NCI-H526 treated with DMSO at 0.1 percent for 48 hours (cell line): Measurements from ENCODE around the gene BPIFB2.

Experiments
- DNase-seq: peaks from one replicate; lab custom pipeline; 2025; lab: John Stamatoyannopoulos, UW

The BPIFB2 gene

GRCh38 chr20:33008336-33009213 lies 1.1 kb downstream of the BPIFB2 start:
- DNase-seq = no peak

GRCh38 chr20:33009214-33010132 lies 2.0 kb downstream of the BPIFB2 start:
- DNase-seq = no peak

DNA sequence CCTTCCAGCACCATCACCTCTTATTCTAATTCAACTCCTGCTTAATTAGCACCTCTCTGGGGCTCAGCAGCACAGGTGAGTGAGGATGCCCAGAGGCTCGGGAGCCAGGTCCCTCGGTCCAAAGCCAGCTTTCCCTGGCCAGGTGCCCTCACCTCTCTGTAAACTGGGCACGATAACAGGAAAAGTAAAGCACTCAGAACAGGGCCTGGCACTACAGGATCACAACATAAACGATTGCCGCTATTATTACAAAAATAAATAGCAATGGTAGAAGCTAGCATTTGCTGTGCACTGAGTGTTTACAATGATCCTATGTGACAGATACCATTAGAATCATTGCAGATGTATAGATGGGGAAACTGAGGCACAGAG lies 2.6 kb downstream of the BPIFB2 start:
- no peak for DNase-seq

DNA sequence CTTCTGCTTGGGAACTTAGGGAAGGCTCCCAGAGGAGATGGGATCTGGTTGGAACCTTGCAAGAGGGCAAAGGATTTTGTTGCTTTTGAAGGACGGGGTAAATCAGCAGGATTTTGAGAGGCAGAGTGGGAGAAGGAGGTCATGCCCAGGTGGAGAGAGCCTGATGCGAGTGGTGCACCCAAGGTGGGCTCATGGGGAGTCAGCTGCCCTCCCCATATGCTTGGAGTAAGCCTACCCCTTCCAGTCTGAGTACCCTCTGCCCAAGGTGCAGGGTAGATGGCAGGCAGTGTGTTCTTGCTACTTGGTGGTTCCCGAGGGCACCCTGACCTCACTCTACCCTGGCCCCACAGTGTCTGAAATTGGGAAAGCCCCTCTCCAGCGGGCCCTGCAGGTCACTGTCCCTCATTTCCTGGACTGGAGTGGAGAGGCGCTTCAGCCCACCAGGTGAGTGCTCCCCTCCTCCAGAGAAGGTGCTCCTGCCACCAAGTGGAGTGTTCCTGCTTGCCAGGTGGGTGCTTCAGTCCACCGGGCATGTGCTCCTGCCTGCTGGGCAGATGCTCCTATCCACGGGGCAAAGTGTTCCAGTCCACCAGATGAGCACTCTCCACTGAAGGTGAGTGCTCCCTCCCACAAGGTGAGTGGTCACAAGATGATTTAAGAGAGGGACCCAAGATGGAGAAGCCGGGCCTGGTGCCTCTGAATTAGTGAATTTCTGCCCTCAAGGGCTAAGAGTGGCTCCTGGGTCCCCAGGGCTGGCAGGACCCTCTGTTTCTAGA lies 3.4 kb downstream of the BPIFB2 start:
- DNase-seq = no peak

GRCh38 chr20:33012327-33013189 lies 5.1 kb downstream of the BPIFB2 start:
- DNase-seq = no peak

DNA sequence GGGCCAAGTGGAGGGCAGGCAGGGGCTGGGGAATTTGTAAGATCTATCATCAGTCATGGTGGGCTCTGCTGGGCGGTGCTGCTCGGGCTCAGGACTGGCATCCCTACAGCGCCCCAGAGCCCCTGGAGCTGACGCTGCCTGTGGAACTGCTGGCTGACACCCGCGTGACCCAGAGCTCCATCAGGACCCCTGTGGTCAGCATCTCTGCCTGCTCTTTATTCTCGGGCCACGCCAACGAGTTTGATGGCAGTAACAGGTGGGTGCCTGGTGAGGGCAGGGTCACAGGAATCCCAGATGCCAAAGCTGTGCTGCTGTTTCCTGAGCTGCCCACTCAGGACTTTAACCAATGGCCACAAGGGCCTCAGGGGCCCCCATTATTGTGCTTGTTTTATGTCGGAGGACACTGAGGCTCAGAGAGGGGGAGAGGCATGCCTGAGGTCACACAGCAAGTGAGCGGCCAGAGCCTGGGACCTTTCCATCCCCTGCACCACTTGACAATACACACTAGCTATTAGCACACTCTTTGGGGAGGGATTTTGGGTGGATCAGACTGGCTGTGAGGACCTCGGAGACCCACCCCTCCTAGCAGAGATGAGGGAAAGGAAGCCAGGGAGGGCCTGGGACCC lies 6.3 kb downstream of the BPIFB2 start:
- DNase-seq = no peak

- no peak for DNase-seq
Observed at GRCh38 chr20:33014336-33015113, 7.0 kb downstream of the BPIFB2 start.

DNA sequence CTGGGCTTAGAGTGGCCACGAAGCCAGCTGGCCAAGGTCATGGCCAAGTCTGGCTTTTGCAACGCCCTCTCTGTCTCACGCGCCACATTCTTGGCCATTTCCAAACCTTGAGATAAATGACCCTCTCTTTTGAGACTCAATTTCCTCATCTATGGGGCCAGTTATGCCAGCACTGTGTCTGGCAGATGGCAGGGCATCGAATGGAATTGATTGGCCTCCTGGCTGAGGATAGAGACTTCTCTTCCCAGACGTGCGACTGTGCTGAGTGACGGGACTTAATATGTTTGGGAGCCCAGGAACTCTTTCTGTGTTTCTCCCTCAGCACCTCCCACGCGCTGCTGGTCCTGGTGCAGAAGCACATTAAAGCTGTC lies 7.6 kb downstream of the BPIFB2 start:
- DNase-seq = no peak

- no peak for DNase-seq
Observed at GRCh38 chr20:33015700-33016580, 8.4 kb downstream of the BPIFB2 start.

- no peak for DNase-seq
Observed at GRCh38 chr20:33016581-33017109, 9.1 kb downstream of the BPIFB2 start.

DNA sequence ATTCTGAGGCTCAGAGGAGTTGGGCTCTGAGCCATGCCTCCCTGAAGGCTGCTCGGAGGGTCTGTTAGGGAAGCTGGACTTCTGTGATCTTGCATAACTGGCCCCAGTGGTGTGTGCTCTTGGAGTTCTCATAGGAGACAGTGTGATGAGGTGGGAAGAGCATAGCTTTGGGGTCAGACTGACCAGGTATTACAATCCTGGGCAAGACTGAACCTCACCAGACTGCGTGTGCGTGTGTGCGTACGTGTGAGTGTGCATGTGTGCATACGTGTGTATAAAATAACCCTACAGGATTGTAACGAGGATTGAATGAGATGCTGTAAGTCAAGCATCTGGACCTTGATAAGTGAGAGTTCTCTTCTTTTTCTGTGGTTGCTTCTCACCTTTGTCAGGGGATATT lies 10.0 kb downstream of the BPIFB2 start:
- DNase-seq = no peak

GRCh38 chr20:33018169-33018931 lies 10.8 kb downstream of the BPIFB2 start:
- DNase-seq = no peak

GRCh38 chr20:33019465-33020277 lies 12.2 kb downstream of the BPIFB2 start:
- DNase-seq = no peak

- DNase-seq = no peak
Observed at GRCh38 chr20:33020278-33021161, 13.0 kb downstream of the BPIFB2 start.

DNA sequence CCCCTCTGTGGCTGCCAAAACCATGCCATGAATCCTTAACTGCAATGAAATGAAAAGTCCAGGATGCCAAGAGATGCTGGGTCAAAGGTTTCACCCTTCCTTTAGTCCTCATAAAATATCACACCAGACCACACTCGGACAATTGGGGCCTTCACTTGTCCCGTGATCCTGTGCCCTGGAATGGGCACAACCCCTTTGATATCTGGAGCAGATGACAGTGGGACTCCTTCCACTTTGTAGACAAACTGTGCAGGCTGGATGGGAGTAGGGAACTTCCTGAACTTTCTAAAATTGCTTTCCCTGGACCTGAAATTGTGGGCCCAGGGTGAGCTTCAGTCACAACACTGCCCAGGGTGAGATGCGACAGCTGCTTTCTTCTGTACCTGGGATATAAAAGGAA lies 14.4 kb downstream of the BPIFB2 start:
- DNase-seq = no peak

- no peak for DNase-seq
Observed at GRCh38 chr20:33022289-33022688, 14.8 kb downstream of the BPIFB2 start.
